Measurements from ENCODE around the gene RHBDF1. TPM values are rescaled to one million over a fixed set of nuclear protein-coding genes. Genes with fewer than 3 reads are reported as not detected.
"Not testable (repeated sequence)": the region's sequence is repeated elsewhere in the genome, so short reads cannot be mapped to it uniquely, and the experiment has no call there.

RHBDF1 gene
- polyA plus RNA-seq, 1 donor from 2014 or later: 0.21 TPM

DNA sequence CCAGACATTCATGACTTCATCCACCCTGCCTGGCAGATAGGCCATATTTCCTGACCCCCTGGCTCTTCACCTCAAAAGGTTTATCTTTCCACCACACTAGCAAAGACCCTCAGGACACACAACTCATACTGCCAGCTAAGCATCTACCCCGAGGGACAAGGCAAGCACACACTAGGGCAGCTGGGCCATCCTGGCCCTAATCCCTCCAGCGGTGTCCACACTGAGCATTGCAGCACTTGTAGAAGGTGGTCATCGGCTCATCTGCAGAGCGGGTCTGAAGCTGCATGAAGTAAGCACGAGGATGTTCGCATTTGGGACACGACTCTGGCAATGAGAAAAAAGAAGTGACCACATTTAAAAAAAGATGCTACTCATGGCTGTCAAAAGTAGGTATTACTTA is 25.2 kb downstream of the RHBDF1 start:
- no peaks in the 10 kb centered on the region for H4K20me1 ChIP-seq (ENCODE audit: insufficient read depth)
- H3K9me3 ChIP-seq (ENCODE audit: low read length): no peaks in the 10 kb centered on the region
- H3K9me2 ChIP-seq (ENCODE audit: insufficient read depth, low read length): no peaks in the 10 kb centered on the region
- H3K27ac ChIP-seq (ENCODE audit: low read length): no peak overlapping the region
- no peaks in the 10 kb centered on the region for H3K79me2 ChIP-seq (replicated peaks; ENCODE audit: insufficient read depth, low read length)
- H3K36me3 ChIP-seq (ENCODE audit: insufficient read depth, low read length): no peaks in the 10 kb centered on the region
- H3K4me2 ChIP-seq (ENCODE audit: low read length): no peak overlapping the region
- TF ChIP-seq POLR2AphosphoS5 (IDR thresholded peaks at IDR 0.05) (no peak), RAD21 (conservative IDR thresholded peaks at IDR 0.05) (no peak), EP300 (conservative IDR thresholded peaks at IDR 0.05; ENCODE audit: poor library complexity, severe bottlenecking) (no peak), EZH2 (IDR thresholded peaks at IDR 0.05; ENCODE audit: borderline replicate concordance, insufficient read depth, low read length, poor library complexity, severe bottlenecking) (no peak), CTCF (IDR thresholded peaks at IDR 0.05; ENCODE audit: poor library complexity, severe bottlenecking) (no peak), MXI1 (conservative IDR thresholded peaks at IDR 0.05; ENCODE audit: poor library complexity, severe bottlenecking) (no peak), SMC3 (conservative IDR thresholded peaks at IDR 0.05; ENCODE audit: poor library complexity) (no peak)
- no peak overlapping the region for H3K4me3 ChIP-seq (ENCODE audit: low read length)
- no peak overlapping the region for H3K9ac ChIP-seq (ENCODE audit: low read length)
- no peaks in the 10 kb centered on the region for H3F3A ChIP-seq (ENCODE audit: insufficient read depth, low read length, poor library complexity, severe bottlenecking)
- no peaks in the 10 kb centered on the region for H3K27me3 ChIP-seq (ENCODE audit: insufficient read depth, low read depth, low read length)
- no peak overlapping the region for H2AFZ ChIP-seq (ENCODE audit: low read depth, low read length)

DNA sequence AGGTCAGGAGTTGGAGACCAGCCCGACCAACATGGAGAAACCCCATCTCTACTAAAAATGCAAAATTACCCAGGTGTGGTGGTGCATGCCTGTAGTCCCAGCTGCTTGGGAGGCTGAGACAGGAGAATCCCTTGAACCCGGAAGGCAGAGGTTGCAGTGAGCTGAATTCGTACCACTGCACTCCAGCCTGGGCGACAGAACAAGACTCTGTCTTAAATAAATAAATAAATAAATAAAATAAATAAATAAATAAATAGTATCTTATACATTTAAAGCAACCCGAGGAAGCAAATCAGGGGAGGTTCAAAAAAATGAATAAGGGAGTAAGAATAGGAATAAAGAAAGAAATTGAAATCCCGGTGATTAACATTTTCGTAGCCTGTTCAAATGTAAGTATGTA is 25.9 kb downstream of the RHBDF1 start:
- H3K4me3 ChIP-seq (ENCODE audit: low read length); H3K27me3 ChIP-seq (ENCODE audit: insufficient read depth, low read depth, low read length); H3K36me3 ChIP-seq (ENCODE audit: insufficient read depth, low read length); H3K4me2 ChIP-seq (ENCODE audit: low read length); H3K9me2 ChIP-seq (ENCODE audit: insufficient read depth, low read length); H3K9me3 ChIP-seq (ENCODE audit: low read length); H3K27ac ChIP-seq (ENCODE audit: low read length); H4K20me1 ChIP-seq (ENCODE audit: insufficient read depth); H3K79me2 ChIP-seq (replicated peaks; ENCODE audit: insufficient read depth, low read length); H2AFZ ChIP-seq (ENCODE audit: low read depth, low read length); H3F3A ChIP-seq (ENCODE audit: insufficient read depth, low read length, poor library complexity, severe bottlenecking); H3K9ac ChIP-seq (ENCODE audit: low read length): not testable (repeated sequence)

GRCh38 chr16:45454-45853 is 27.0 kb downstream of the RHBDF1 start:
- no peaks in the 10 kb centered on the region for H3F3A ChIP-seq (ENCODE audit: insufficient read depth, low read length, poor library complexity, severe bottlenecking)
- H3K4me3 ChIP-seq (ENCODE audit: low read length): no peak overlapping the region
- H3K9me3 ChIP-seq (ENCODE audit: low read length): no peaks in the 10 kb centered on the region
- TF ChIP-seq EZH2 (IDR thresholded peaks at IDR 0.05; ENCODE audit: borderline replicate concordance, insufficient read depth, low read length, poor library complexity, severe bottlenecking) (no peak), TAF1 (IDR thresholded peaks at IDR 0.05; ENCODE audit: low read depth) (no peak), POLR2AphosphoS5 (IDR thresholded peaks at IDR 0.05) (no peak), EP300 (conservative IDR thresholded peaks at IDR 0.05; ENCODE audit: poor library complexity, severe bottlenecking) (no peak), SMC3 (conservative IDR thresholded peaks at IDR 0.05; ENCODE audit: poor library complexity) (no peak), CTCF (IDR thresholded peaks at IDR 0.05; ENCODE audit: poor library complexity, severe bottlenecking) (no peak), MXI1 (conservative IDR thresholded peaks at IDR 0.05; ENCODE audit: poor library complexity, severe bottlenecking) (no peak), RAD21 (conservative IDR thresholded peaks at IDR 0.05) (no peak)
- TF ChIP-seq, protein P1, sequence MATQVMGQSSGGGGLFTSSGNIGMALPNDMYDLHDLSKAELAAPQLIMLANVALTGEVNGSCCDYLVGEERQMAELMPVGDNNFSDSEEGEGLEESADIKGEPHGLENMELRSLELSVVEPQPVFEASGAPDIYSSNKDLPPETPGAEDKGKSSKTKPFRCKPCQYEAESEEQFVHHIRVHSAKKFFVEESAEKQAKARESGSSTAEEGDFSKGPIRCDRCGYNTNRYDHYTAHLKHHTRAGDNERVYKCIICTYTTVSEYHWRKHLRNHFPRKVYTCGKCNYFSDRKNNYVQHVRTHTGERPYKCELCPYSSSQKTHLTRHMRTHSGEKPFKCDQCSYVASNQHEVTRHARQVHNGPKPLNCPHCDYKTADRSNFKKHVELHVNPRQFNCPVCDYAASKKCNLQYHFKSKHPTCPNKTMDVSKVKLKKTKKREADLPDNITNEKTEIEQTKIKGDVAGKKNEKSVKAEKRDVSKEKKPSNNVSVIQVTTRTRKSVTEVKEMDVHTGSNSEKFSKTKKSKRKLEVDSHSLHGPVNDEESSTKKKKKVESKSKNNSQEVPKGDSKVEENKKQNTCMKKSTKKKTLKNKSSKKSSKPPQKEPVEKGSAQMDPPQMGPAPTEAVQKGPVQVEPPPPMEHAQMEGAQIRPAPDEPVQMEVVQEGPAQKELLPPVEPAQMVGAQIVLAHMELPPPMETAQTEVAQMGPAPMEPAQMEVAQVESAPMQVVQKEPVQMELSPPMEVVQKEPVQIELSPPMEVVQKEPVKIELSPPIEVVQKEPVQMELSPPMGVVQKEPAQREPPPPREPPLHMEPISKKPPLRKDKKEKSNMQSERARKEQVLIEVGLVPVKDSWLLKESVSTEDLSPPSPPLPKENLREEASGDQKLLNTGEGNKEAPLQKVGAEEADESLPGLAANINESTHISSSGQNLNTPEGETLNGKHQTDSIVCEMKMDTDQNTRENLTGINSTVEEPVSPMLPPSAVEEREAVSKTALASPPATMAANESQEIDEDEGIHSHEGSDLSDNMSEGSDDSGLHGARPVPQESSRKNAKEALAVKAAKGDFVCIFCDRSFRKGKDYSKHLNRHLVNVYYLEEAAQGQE (IDR thresholded peaks at IDR 0.05; ENCODE audit: borderline replicate concordance): no peak
- H3K9ac ChIP-seq (ENCODE audit: low read length): no peak overlapping the region
- H4K20me1 ChIP-seq (ENCODE audit: insufficient read depth): no peaks in the 10 kb centered on the region
- H3K36me3 ChIP-seq (ENCODE audit: insufficient read depth, low read length): no peaks in the 10 kb centered on the region
- H3K79me2 ChIP-seq (replicated peaks; ENCODE audit: insufficient read depth, low read length): no peaks in the 10 kb centered on the region
- H3K4me2 ChIP-seq (ENCODE audit: low read length): no peak overlapping the region
- no peaks in the 10 kb centered on the region for H3K9me2 ChIP-seq (ENCODE audit: insufficient read depth, low read length)
- no peak overlapping the region for H3K27ac ChIP-seq (ENCODE audit: low read length)
- H2AFZ ChIP-seq (ENCODE audit: low read depth, low read length): no peak overlapping the region
- H3K27me3 ChIP-seq (ENCODE audit: insufficient read depth, low read depth, low read length): no peaks in the 10 kb centered on the region
